Measurements from ENCODE around the gene PLA2G7. TPM values are rescaled to one million over a fixed set of nuclear protein-coding genes. Genes with fewer than 3 reads are reported as not detected.
"Not testable (repeated sequence)": the region's sequence is repeated elsewhere in the genome, so short reads cannot be mapped to it uniquely, and the experiment has no call there.

The PLA2G7 gene
- total RNA-seq, 1 donor from 2014 or later: 4.6 TPM

GRCh38 chr6:46748940-46749503, 13.8 kb upstream of the PLA2G7 start:
- DNase-seq (ENCODE audit: low spot score): no peak

GRCh38 chr6:46746696-46747095, 11.5 kb upstream of the PLA2G7 start, which contains the start of gene ANKRD66:
Gene ANKRD66, plus strand, starts transcription at chr6:46746933. Its CDS starts 5,016 bp downstream, at chr6:46751949.
- no peak for DNase-seq (ENCODE audit: low spot score)

GRCh38 chr6:46745973-46746372, 10.8 kb upstream of the PLA2G7 start:
- DNase-seq (ENCODE audit: low spot score): no peak

- not testable (repeated sequence) for DNase-seq (ENCODE audit: low spot score)
Measured at GRCh38 chr6:46744159-46744725, 9.1 kb upstream of the PLA2G7 start.

GRCh38 chr6:46743425-46744158, 8.4 kb upstream of the PLA2G7 start:
- no peak for DNase-seq (ENCODE audit: low spot score)

GRCh38 chr6:46741910-46742309, 6.7 kb upstream of the PLA2G7 start:
- DNase-seq (ENCODE audit: low spot score): no peak

GRCh38 chr6:46741482-46741881, 6.3 kb upstream of the PLA2G7 start:
- no peak for DNase-seq (ENCODE audit: low spot score)

GRCh38 chr6:46736906-46737305, 1.7 kb upstream of the PLA2G7 start:
- DNase-seq (ENCODE audit: low spot score): no peak

- no peak for DNase-seq (ENCODE audit: low spot score)
Measured at GRCh38 chr6:46735720-46736031, 501 bp upstream of the PLA2G7 start.

GRCh38 chr6:46733341-46733801, 1.8 kb downstream of the PLA2G7 start:
- DNase-seq (ENCODE audit: low spot score): no peak

- DNase-seq (ENCODE audit: low spot score): no peak
Measured at GRCh38 chr6:46730921-46731461, 4.2 kb downstream of the PLA2G7 start.

- DNase-seq (ENCODE audit: low spot score): no peak
Measured at GRCh38 chr6:46729787-46730326, 5.3 kb downstream of the PLA2G7 start.

- no peak for DNase-seq (ENCODE audit: low spot score)
Measured at GRCh38 chr6:46720401-46720800, 14.8 kb downstream of the PLA2G7 start.

- DNase-seq (ENCODE audit: low spot score): no peak
Measured at GRCh38 chr6:46719099-46719498, 16.1 kb downstream of the PLA2G7 start.

- DNase-seq (ENCODE audit: low spot score): no peak
Measured at GRCh38 chr6:46715141-46715540, 20.0 kb downstream of the PLA2G7 start.

GRCh38 chr6:46711491-46711890, 23.7 kb downstream of the PLA2G7 start:
- DNase-seq (ENCODE audit: low spot score): no peak

- DNase-seq (ENCODE audit: low spot score): no peak
Measured at GRCh38 chr6:46706464-46706863, 28.7 kb downstream of the PLA2G7 start.

- no peak for DNase-seq (ENCODE audit: low spot score)
Measured at GRCh38 chr6:46704562-46704961, 30.6 kb downstream of the PLA2G7 start.

- DNase-seq (ENCODE audit: low spot score): no peak
Measured at GRCh38 chr6:46699970-46700369, 35.2 kb downstream of the PLA2G7 start.

GRCh38 chr6:46690911-46691451, 44.2 kb downstream of the PLA2G7 start:
- DNase-seq (ENCODE audit: low spot score): no peak

- DNase-seq (ENCODE audit: low spot score): no peak
Measured at GRCh38 chr6:46690141-46690755, 44.9 kb downstream of the PLA2G7 start.

- DNase-seq (ENCODE audit: low spot score): no peak
Measured at GRCh38 chr6:46689657-46690056, 45.5 kb downstream of the PLA2G7 start.
